Measurements from ENCODE around the gene CKS2.

DNA sequence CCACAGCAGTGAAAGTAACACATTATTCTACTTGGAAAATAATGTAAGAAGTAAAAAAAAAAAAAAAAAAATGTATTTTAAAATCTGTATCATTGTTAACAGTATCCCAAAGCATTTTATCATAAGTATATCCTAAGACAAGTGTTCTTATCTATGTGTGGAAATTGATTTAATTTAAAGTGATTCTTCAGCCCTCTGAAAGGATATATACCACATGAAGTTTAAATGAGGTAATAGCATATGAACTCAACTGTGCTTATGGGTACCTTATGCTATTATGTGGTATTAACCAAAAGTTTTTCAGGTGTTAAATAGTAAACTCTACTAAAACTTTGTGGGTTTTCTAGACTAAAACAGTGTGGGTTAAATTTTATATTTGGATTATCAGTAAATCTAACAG, 4.5 kb downstream of the CKS2 start:
- no peak for TF ChIP-seq POLR2AphosphoS5 (IDR thresholded peaks at IDR 0.05; ENCODE audit: low read depth, low read length)
- TF ChIP-seq, protein P1, sequence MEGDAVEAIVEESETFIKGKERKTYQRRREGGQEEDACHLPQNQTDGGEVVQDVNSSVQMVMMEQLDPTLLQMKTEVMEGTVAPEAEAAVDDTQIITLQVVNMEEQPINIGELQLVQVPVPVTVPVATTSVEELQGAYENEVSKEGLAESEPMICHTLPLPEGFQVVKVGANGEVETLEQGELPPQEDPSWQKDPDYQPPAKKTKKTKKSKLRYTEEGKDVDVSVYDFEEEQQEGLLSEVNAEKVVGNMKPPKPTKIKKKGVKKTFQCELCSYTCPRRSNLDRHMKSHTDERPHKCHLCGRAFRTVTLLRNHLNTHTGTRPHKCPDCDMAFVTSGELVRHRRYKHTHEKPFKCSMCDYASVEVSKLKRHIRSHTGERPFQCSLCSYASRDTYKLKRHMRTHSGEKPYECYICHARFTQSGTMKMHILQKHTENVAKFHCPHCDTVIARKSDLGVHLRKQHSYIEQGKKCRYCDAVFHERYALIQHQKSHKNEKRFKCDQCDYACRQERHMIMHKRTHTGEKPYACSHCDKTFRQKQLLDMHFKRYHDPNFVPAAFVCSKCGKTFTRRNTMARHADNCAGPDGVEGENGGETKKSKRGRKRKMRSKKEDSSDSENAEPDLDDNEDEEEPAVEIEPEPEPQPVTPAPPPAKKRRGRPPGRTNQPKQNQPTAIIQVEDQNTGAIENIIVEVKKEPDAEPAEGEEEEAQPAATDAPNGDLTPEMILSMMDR (IDR thresholded peaks at IDR 0.05): no peak
- TF ChIP-seq, protein P2, sequence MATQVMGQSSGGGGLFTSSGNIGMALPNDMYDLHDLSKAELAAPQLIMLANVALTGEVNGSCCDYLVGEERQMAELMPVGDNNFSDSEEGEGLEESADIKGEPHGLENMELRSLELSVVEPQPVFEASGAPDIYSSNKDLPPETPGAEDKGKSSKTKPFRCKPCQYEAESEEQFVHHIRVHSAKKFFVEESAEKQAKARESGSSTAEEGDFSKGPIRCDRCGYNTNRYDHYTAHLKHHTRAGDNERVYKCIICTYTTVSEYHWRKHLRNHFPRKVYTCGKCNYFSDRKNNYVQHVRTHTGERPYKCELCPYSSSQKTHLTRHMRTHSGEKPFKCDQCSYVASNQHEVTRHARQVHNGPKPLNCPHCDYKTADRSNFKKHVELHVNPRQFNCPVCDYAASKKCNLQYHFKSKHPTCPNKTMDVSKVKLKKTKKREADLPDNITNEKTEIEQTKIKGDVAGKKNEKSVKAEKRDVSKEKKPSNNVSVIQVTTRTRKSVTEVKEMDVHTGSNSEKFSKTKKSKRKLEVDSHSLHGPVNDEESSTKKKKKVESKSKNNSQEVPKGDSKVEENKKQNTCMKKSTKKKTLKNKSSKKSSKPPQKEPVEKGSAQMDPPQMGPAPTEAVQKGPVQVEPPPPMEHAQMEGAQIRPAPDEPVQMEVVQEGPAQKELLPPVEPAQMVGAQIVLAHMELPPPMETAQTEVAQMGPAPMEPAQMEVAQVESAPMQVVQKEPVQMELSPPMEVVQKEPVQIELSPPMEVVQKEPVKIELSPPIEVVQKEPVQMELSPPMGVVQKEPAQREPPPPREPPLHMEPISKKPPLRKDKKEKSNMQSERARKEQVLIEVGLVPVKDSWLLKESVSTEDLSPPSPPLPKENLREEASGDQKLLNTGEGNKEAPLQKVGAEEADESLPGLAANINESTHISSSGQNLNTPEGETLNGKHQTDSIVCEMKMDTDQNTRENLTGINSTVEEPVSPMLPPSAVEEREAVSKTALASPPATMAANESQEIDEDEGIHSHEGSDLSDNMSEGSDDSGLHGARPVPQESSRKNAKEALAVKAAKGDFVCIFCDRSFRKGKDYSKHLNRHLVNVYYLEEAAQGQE (IDR thresholded peaks at IDR 0.05; ENCODE audit: insufficient read depth in 1 of 2, low read depth in 2 of 2, low read length in 1 of 2): no peak
- no peak for TF ChIP-seq SIN3A (IDR thresholded peaks at IDR 0.05; ENCODE audit: borderline replicate concordance, insufficient read depth, low read depth, low read length)
- no peak for TF ChIP-seq TCF7L2 (IDR thresholded peaks at IDR 0.05; ENCODE audit: low read depth, low read length)
